LNCAP (cell line): Measurements from ENCODE around the gene PTPRU.

Experiments used
- TF ChIP-seq, protein P1 (sequence below): fragments of 450-650 bp; IDR thresholded peaks from 2 replicates; pipeline ENCODE4 v1.5.1; 2017; ENCODE audit warnings: mild to moderate bottlenecking

The PTPRU gene

DNA sequence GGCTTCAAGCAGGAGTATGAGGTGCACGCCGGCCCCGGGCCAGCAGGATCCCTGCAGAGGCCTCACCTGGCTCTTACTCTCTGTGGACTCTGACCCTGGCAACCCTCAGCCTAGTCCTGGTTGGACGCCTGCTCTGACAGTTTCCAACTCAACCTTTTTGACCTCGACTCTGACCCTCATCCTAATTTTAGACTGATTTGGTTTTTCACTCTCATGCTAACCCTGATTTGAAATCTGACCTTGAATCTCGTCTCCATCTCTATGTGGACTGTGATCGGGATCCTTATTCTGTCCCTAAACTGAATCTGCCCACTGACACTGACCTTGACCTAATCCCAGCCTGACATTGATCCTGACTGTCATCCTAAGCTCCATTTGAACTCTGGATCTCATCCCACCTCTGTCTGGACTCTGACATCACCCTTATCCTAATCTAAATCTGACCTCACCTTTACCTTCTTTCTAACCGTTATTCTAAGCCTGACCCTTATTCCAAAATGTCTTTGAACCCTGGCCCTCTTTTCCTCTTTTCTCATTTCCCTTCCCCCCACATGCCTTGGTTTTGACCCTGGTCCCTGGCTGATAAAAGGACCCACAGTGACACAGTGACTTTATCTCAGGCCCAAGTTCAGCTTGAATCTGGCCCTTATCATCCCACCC is 67.8 kb downstream of the PTPRU start:
- TF ChIP-seq, protein P1, sequence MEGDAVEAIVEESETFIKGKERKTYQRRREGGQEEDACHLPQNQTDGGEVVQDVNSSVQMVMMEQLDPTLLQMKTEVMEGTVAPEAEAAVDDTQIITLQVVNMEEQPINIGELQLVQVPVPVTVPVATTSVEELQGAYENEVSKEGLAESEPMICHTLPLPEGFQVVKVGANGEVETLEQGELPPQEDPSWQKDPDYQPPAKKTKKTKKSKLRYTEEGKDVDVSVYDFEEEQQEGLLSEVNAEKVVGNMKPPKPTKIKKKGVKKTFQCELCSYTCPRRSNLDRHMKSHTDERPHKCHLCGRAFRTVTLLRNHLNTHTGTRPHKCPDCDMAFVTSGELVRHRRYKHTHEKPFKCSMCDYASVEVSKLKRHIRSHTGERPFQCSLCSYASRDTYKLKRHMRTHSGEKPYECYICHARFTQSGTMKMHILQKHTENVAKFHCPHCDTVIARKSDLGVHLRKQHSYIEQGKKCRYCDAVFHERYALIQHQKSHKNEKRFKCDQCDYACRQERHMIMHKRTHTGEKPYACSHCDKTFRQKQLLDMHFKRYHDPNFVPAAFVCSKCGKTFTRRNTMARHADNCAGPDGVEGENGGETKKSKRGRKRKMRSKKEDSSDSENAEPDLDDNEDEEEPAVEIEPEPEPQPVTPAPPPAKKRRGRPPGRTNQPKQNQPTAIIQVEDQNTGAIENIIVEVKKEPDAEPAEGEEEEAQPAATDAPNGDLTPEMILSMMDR, result no peak

DNA sequence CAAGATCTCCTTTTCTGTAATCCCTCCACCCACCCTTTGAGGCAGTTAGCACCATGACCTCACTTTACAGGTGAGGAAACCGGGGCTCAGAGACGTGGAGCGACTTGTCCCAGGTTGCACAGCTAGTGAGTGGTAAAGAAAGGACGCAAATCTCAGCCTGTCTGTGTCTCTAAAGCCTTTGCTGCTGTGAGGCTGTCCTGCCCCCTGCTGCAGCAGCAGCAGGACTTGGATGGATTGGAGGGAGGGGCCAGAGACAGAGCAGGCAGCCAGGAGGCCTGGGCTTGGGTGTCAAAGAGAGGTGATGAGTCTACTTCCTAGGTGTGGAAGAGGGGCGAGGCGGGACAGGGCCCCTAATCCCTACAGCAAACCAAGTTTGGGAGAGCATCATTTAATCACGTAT is 69.6 kb downstream of the PTPRU start:
- TF ChIP-seq, protein P1, result no peak

DNA sequence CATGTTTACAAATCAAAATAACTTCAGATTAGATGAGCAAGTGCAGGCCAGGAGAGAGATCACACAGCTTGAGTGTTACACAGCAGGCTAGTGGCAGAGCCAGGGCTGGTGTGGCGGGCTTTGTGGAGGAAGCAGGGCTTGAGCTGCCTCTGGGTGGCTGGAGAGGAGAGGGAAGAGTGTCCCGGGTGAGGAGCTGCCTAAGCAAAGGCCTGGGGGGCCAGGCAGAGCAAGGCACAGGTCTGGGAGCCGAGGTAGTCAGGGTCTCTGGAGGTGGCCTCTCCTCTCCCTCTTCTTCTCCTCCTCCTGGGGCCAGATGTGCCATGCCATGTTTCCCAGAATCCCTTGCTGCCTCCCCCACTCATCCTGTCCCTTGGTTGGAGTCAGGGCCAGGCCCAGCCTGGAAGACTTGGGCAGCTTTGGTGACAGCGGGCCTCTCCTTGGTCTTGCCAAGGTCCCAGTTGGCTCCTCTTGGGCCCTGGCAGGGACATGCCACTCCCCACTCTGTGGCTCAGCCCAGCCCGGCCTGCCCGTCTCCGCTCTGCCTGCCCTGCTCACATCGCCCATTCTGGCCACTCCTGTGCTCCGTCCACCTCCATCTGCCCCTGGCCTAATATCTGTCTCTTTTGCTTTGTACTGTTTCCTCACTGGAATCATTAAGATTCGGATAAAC is 70.3 kb downstream of the PTPRU start:
- TF ChIP-seq, protein P1, result no peak

DNA sequence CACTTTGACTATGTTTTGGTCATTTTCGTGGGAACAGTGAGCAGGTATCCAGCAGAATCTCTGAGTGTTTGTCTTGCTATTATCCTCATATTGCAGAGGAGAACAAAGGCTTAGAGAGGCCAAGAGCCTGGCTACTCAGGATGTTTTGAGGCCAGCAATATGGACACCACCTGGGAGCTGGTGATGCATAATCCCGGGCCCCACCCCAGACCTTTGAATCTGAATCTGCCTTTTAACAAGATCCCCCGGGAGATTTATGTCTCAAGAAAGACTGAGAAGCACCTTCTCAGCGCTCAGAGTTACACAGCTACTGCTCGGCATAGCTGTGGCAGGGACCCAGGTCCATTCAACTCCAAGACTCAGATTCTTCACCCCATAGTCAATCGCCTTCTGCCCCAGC is 72.8 kb downstream of the PTPRU start:
- TF ChIP-seq, protein P1, result no peak

DNA sequence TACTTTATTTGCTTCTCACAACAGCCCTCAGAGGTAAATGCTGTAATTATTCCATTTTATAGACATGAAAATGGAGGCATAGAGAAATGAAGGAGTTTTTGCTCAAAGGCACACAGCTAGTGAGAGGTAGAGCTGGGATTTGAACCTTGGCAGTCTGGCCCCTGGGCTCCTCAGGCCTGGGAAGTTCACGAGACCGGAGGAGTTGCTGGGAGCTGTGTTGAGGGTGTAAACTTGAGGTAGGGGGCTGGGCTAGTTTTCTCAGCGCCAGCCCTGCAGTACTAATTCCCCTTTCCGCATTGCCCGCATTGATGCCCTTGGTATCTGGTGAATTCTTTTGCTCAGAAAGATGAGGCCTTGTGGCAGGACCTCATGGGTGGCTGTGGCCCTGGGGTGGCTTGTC is 73.3 kb downstream of the PTPRU start:
- TF ChIP-seq, protein P1, result no peak

DNA sequence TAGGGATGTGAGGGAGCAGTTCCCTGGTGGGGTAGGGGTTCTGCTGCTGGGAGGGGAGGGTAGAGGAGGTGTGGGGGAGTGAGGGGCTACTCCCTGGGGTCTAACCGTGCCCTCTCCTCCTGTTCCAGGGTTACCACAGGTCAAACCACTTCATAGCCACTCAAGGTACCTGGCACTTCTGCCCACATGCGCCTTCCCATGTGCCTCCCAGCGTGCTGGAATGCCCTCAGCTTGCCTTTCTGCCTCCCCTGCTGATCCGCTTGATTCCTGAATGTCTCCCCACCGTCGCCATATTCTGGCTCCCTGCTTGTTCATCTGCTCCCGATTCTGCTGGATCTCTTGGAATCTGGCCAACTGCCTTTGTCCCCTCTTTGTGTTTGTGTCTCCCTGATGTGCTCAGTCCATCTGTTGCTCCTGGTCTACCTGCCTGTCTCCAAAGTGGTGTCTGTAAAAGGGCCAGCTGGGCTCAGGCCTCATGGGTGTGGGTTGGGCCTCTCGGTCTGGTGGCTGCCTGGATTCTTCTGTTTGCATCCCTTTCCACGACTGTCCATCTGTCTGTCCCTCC is 74.4 kb downstream of the PTPRU start:
- TF ChIP-seq, protein P1, result no peak

DNA sequence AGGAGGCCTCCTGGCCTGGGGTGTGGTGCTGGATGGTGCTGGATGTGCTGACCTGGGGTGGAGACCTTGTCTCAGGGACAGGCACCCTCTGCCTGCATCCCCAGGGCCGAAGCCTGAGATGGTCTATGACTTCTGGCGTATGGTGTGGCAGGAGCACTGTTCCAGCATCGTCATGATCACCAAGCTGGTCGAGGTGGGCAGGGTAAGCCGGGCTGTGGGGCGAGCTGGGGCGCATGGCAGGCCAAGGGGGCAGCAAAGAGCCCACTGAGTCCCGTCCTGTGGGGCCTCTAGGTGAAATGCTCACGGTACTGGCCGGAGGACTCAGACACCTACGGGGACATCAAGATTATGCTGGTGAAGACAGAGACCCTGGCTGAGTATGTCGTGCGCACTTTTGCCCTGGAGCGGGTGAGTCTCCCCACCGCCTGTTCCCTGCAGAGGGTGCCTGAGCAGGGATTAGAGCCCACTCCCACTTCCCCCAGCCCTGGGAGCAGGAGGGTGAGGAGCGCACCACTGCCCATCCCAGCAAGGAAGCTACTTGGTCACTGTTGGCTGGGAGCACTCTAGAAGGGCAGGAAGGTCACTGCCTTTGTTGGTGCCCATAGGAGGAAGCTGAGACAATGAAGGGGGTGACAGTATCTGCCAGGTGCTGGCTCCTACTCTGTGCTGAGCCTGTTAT is 75.2 kb downstream of the PTPRU start:
- TF ChIP-seq, protein P1, result no peak
